GM12891 (cell line): ENCODE measurements around the gene ZMIZ1.

Experiments
- PAX5 ChIP-seq: IDR thresholded peaks from 2 replicates; pipeline ENCODE4 v1.6.1; 2011; ENCODE audit warnings: low read length, moderate library complexity, mild to moderate bottlenecking; ENCODE audit not compliant: insufficient read depth, severe bottlenecking
- POLR2A ChIP-seq: IDR thresholded peaks from 2 replicates; pipeline ENCODE4 v1.6.1; 2011; ENCODE audit warnings: low read depth, low read length, control low read depth
- POLR2AphosphoS5 ChIP-seq: IDR thresholded peaks from 2 replicates; pipeline ENCODE4 v1.6.1; 2011; ENCODE audit warnings: low read depth, low read length, control low read depth
- SPI1 ChIP-seq: IDR thresholded peaks from 2 replicates; pipeline ENCODE4 v1.6.1; 2011; ENCODE audit warnings: low read depth, low read length, control low read depth
- TAF1 ChIP-seq: IDR thresholded peaks from 2 replicates; pipeline ENCODE4 v1.6.1; 2011; ENCODE audit warnings: low read depth, low read length, control low read depth

DNA sequence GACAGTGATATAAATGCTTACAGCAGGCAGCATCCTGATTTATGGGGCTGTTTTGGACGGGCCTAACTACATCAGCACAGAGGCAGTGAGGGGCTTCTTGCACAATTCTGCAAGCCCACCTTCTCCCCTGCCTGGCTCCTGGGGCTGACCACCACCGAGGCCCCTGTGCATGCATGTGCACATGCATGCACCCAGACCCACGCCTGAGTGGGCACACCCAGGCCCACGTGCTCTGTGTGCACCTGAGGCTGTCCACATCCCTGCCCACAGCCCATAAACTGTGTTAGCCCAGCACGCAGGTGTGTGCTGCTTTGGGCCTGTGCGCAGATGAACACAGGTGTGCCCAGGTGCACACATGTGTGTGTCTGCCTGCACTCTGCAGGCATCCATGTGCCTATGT, 40.0 kb downstream of the ZMIZ1 start:
- TF ChIP-seq SPI1 (no peak), POLR2AphosphoS5 (no peak), POLR2A (no peak), TAF1 (no peak), PAX5 (no peak)
